ENCODE measurements around the gene NFX1. TPM values are rescaled to one million over a fixed set of nuclear protein-coding genes. Genes with fewer than 3 reads are reported as not detected.

The NFX1 gene
- total RNA-seq, 1 experiment from 2014 or later = 32.6 TPM

GRCh38 chr9:33295571-33295970, 5.3 kb downstream of the NFX1 start:
- H3K27me3 Mint-ChIP-seq (ENCODE audit: insufficient read depth, unreplicated experiment) = no peaks in the 10 kb centered on the region
- no peaks in the 10 kb centered on the region for H3K27me3 ChIP-seq (replicated peaks; ENCODE audit: control insufficient read depth, insufficient read depth, low read length)
- no peaks in the 10 kb centered on the region; the same call in 1 of the 2 replicates for H3K36me3 ChIP-seq (ENCODE audit: control insufficient read depth, insufficient read depth, low read length)
- no peak overlapping the region for H3K4me3 Mint-ChIP-seq (ENCODE audit: unreplicated experiment)
- peaks cover 17% of the 10 kb centered on the region; the same call in 1 of the 2 replicates for H3K4me1 ChIP-seq
- H3K36me3 Mint-ChIP-seq (ENCODE audit: insufficient read depth, unreplicated experiment) = peaks cover 75% of the 10 kb centered on the region
- POLR2A ChIA-PET = no interaction called here
- DNase-seq = no peak
- no peak for TF ChIP-seq CTCF (IDR thresholded peaks at IDR 0.05; ENCODE audit: insufficient read depth in 1 of 2, low read depth in 1 of 2, low read length in 1 of 2, severe bottlenecking in 1 of 2, unreplicated experiment in 1 of 2)
- no peak overlapping the region for H3K27ac Mint-ChIP-seq (ENCODE audit: unreplicated experiment)
- H3K9me3 ChIP-seq = no peaks in the 10 kb centered on the region
- CTCF ChIA-PET = no interaction called here
- H3K9me3 Mint-ChIP-seq (ENCODE audit: unreplicated experiment) = no peaks in the 10 kb centered on the region
- intact Hi-C loops (cut with micrococcal nuclease; ENCODE audit: unreplicated experiment) = no loop called here
- H3K4me1 Mint-ChIP-seq (ENCODE audit: low read depth, unreplicated experiment) = peaks cover 25% of the 10 kb centered on the region
- no peak overlapping the region for H3K4me3 ChIP-seq (ENCODE audit: low read depth, low read length)
- BruUV-seq (replicated peaks) = no TSS peak

DNA sequence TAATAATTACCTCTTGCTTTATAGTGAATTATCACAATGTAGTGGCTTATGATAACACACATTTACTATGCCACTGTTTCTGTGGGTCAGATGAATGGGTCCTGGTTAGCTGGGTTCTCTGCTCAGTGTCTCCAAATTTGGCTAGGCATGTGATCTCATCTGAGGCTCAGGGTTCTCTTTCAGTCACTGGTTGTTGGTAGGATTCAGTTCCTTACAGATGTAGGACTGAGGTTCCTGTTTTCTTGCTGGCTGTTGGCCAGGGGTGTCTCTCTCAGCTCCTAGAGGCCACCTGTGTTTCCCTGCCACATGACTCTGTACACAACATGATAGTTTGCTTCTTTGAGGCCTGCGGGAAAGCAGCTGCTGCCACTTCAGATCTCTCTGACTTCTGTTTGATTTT, 7.1 kb downstream of the NFX1 start:
- DNase-seq = no peak
- Histone ChIP-seq H3K36me3 (ENCODE audit: control insufficient read depth, insufficient read depth, low read length) (no peaks in the 10 kb centered on the region; the same call in 1 of the 2 replicates), H3K27me3 (replicated peaks; ENCODE audit: control insufficient read depth, insufficient read depth, low read length) (no peaks in the 10 kb centered on the region), H3K4me3 (ENCODE audit: low read depth, low read length) (no peak overlapping the region), H3K4me1 (peaks cover 8% of the 10 kb centered on the region; the same call in 1 of the 2 replicates), H3K9me3 (no peaks in the 10 kb centered on the region)
- POLR2A ChIA-PET = no interaction called here
- Mint-ChIP-seq H3K27me3 (ENCODE audit: insufficient read depth, unreplicated experiment) (no peaks in the 10 kb centered on the region), H3K27ac (ENCODE audit: unreplicated experiment) (no peak overlapping the region), H3K4me1 (ENCODE audit: low read depth, unreplicated experiment) (peaks cover 19% of the 10 kb centered on the region), H3K9me3 (ENCODE audit: unreplicated experiment) (no peaks in the 10 kb centered on the region), H3K36me3 (ENCODE audit: insufficient read depth, unreplicated experiment) (peaks cover 70% of the 10 kb centered on the region), H3K4me3 (ENCODE audit: unreplicated experiment) (no peak overlapping the region)
- intact Hi-C loops (cut with micrococcal nuclease; ENCODE audit: unreplicated experiment) = no loop called here
- no peak for TF ChIP-seq CTCF (IDR thresholded peaks at IDR 0.05; ENCODE audit: insufficient read depth in 1 of 2, low read depth in 1 of 2, low read length in 1 of 2, severe bottlenecking in 1 of 2, unreplicated experiment in 1 of 2)
- CTCF ChIA-PET = no interaction called here
- BruUV-seq (replicated peaks) = no TSS peak

GRCh38 chr9:33300546-33300945, 10.2 kb downstream of the NFX1 start:
- H3K4me1 ChIP-seq = no peaks in the 10 kb centered on the region
- H3K27me3 ChIP-seq (replicated peaks; ENCODE audit: control insufficient read depth, insufficient read depth, low read length) = no peaks in the 10 kb centered on the region
- peaks cover 3% of the 10 kb centered on the region for H3K36me3 ChIP-seq (ENCODE audit: control insufficient read depth, insufficient read depth, low read length)
- ChIA-PET CTCF (no interaction called here), POLR2A (interaction anchor here (1.6 kb wide), 1 partner anchor 10 kb away, joined by 4 read pairs; the partner anchor contains the start of gene NFX1)
- H3K36me3 Mint-ChIP-seq (ENCODE audit: insufficient read depth, unreplicated experiment) = peaks cover 53% of the 10 kb centered on the region
- TF ChIP-seq CTCF (IDR thresholded peaks at IDR 0.05; ENCODE audit: insufficient read depth in 1 of 2, low read depth in 1 of 2, low read length in 1 of 2, severe bottlenecking in 1 of 2, unreplicated experiment in 1 of 2) = no peak
- intact Hi-C loops (cut with micrococcal nuclease; ENCODE audit: unreplicated experiment) = no loop called here
- no peaks in the 10 kb centered on the region for H3K9me3 ChIP-seq
- DNase-seq = no peak
- BruUV-seq (replicated peaks) = no TSS peak
- H3K27me3 Mint-ChIP-seq (ENCODE audit: insufficient read depth, unreplicated experiment) = no peaks in the 10 kb centered on the region
- H3K4me3 ChIP-seq (ENCODE audit: low read depth, low read length) = no peak overlapping the region
- H3K9me3 Mint-ChIP-seq (ENCODE audit: unreplicated experiment) = no peaks in the 10 kb centered on the region
- peaks cover 13% of the 10 kb centered on the region for H3K4me1 Mint-ChIP-seq (ENCODE audit: low read depth, unreplicated experiment)
- H3K4me3 Mint-ChIP-seq (ENCODE audit: unreplicated experiment) = no peak overlapping the region
- no peak overlapping the region for H3K27ac Mint-ChIP-seq (ENCODE audit: unreplicated experiment)
